Brain microvascular endothelial cell (primary cell): ENCODE measurements around the gene C16orf89.

Source experiments
- DNase-seq: peaks from one replicate; pipeline ENCODE4 v3.0.0-alpha.2; 2020
- H3K27ac ChIP-seq: fragments of 250-450 bp; sonication (Bioruptor Pico); 2 replicates; pipeline ENCODE4 v1.5.1; 2020; ENCODE audit warnings: mild to moderate bottlenecking, moderate library complexity
- H3K27me3 ChIP-seq: fragments of 250-450 bp; sonication (Bioruptor Pico); replicated peaks from 2 replicates; pipeline ENCODE4 v1.5.1; 2020; ENCODE audit warnings: mild to moderate bottlenecking
- H3K36me3 ChIP-seq: fragments of 250-450 bp; sonication (Bioruptor Pico); replicated peaks from 2 replicates; pipeline ENCODE4 v1.5.1; 2020; ENCODE audit warnings: mild to moderate bottlenecking
- H3K4me3 ChIP-seq: 2 replicates; pipeline ENCODE4 v1.5.1; 2011; ENCODE audit warnings: low read depth, mild to moderate bottlenecking, control low read depth, low read length, moderate library complexity
- CTCF ChIP-seq: IDR thresholded peaks from 2 replicates; pipeline ENCODE4 v1.5.1; 2011; ENCODE audit warnings: low read depth, mild to moderate bottlenecking, moderate library complexity, low read length, control low read depth, inconsistent platforms; ENCODE audit errors: missing control alignments
- in situ Hi-C: cut with HindIII; loops from 2 replicates; pipeline ENCODE4 v1.10.0; 2017; ENCODE audit warnings: low sequenced_read_pairs, low pct_ligation_motif_present

The C16orf89 gene

GRCh38 chr16:5066511-5066910, 755 bp upstream of the C16orf89 start:
- H3K27me3 ChIP-seq: no peaks in the 10 kb centered on the region
- in situ Hi-C loops: no loop called here
- H3K4me3 ChIP-seq: no peak overlapping the region
- H3K27ac ChIP-seq: no peak overlapping the region
- TF ChIP-seq CTCF: no peak
- no peaks in the 10 kb centered on the region for H3K36me3 ChIP-seq
- no peak for DNase-seq

GRCh38 chr16:5065326-5065725, 430 bp downstream of the C16orf89 start:
- Histone ChIP-seq H3K4me3 (no peak overlapping the region), H3K36me3 (no peaks in the 10 kb centered on the region), H3K27ac (no peak overlapping the region), H3K27me3 (no peaks in the 10 kb centered on the region)
- in situ Hi-C loops: no loop called here
- DNase-seq: no peak
- no peak for TF ChIP-seq CTCF

GRCh38 chr16:5064915-5065314, 841 bp downstream of the C16orf89 start:
- no peaks in the 10 kb centered on the region for H3K27me3 ChIP-seq
- in situ Hi-C loops: no loop called here
- no peak overlapping the region for H3K27ac ChIP-seq
- peak; percentile 26 for DNase-seq
- TF ChIP-seq CTCF: no peak
- H3K4me3 ChIP-seq: no peak overlapping the region
- no peaks in the 10 kb centered on the region for H3K36me3 ChIP-seq

- Histone ChIP-seq H3K36me3 (no peaks in the 10 kb centered on the region), H3K4me3 (no peak overlapping the region), H3K27ac (no peak overlapping the region), H3K27me3 (no peaks in the 10 kb centered on the region)
- no peak for DNase-seq
- peak; percentile 12 for TF ChIP-seq CTCF
- in situ Hi-C loops: no loop called here
Measured at GRCh38 chr16:5062790-5063765, 2.7 kb downstream of the C16orf89 start.

DNA sequence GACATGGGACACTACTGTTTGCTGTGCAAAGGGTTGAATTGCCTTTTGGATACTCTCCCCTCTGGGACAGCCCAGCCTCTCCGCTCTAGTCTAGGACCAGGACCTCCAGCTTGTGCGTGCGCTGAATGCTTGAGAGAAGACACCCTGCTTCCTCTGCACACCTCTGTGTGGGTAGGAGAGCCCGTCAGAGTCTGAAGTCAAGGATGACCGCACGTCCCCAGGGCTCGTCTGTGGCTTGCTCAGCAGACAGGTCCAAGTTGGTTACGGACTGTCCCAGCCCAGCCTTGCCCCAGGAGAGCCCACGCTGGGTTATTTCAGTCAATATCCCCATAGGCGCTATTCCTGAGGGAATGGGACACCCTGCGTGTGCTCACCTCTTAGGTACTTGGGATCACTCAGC, 3.7 kb downstream of the C16orf89 start:
- TF ChIP-seq CTCF: no peak
- no peak overlapping the region for H3K27ac ChIP-seq
- in situ Hi-C loops: no loop called here
- DNase-seq: no peak
- no peaks in the 10 kb centered on the region for H3K27me3 ChIP-seq
- no peaks in the 10 kb centered on the region for H3K36me3 ChIP-seq
- H3K4me3 ChIP-seq: no peak overlapping the region

DNA sequence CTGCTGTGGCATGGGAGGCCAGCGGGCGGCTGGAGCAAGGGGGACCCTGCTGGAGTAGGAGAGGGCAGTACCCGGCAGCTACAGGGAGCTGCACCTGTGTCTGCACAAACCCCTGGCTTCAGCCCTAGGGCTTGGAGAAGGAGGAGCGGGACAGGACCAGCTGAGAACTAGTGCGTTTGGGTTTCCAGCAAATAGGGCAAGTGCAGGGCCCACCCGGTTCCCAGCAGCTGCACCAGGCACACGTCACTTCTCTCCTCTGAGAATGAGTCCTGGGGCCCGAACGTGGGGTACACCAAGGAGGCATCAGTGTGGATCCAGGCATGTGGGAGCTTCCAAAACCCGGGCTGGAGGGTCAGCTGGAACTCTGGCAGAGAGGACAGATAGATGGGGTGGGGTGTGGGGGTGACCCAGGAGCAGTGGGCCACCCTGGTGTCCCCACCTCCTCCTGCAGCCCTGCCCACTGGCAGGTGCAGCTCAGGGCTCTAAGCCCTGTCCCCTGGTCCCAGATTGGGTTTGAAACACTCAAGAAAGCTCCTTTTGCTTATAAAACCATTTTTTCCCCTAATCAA, 5.6 kb downstream of the C16orf89 start:
- Histone ChIP-seq H3K36me3 (no peaks in the 10 kb centered on the region), H3K27me3 (no peaks in the 10 kb centered on the region), H3K4me3 (no peak overlapping the region), H3K27ac (no peak overlapping the region)
- TF ChIP-seq CTCF: no peak
- in situ Hi-C loops: no loop called here
- no peak for DNase-seq
